WTC11 (cell line): ENCODE measurements around the gene TRIP11. TPM values are rescaled to one million over a fixed set of nuclear protein-coding genes. Genes with fewer than 3 reads are reported as not detected.

ENCODE experiments used
- ATAC-seq: fragments of 200-7000 bp; cut with Tn5 transposase; 2 replicates; pipeline ENCODE4 v1.10.0; 2021; ENCODE audit warnings: mild to moderate bottlenecking, moderate library complexity
- CTCF ChIA-PET: fragments of 300-600 bp; sonication (Branson Sonifier 250); formaldehyde crosslinking; loops from one replicate; lab custom pipeline; 2021; ENCODE audit warnings: antibody characterized with exemption; lab: Charles Lee
- POLR2A ChIA-PET: fragments of 350-600 bp; sonication (Branson Sonifier 250); formaldehyde crosslinking; loops from one replicate; lab custom pipeline; 2021; ENCODE audit warnings: antibody characterized with exemption; lab: Charles Lee
- DNase-seq: peaks from one replicate; pipeline ENCODE4 v3.0.0; 2021; ENCODE audit warnings: low spot score
- H3K27ac Mint-ChIP-seq: 2 replicates; pipeline ENCODE4 v1.8.0; 2021; ENCODE audit warnings: mixed read lengths
- H3K27me3 Mint-ChIP-seq: 2 replicates; pipeline ENCODE4 v1.8.0; 2021; ENCODE audit warnings: low read depth, mild to moderate bottlenecking, moderate library complexity, mixed read lengths
- H3K36me3 Mint-ChIP-seq: 2 replicates; pipeline ENCODE4 v1.8.0; 2021; ENCODE audit warnings: mixed read lengths
- H3K4me1 Mint-ChIP-seq: 2 replicates; pipeline ENCODE4 v1.8.0; 2022; ENCODE audit warnings: mixed read lengths
- H3K4me3 Mint-ChIP-seq: 2 replicates; pipeline ENCODE4 v1.8.0; 2021; ENCODE audit warnings: mild to moderate bottlenecking, moderate library complexity, mixed read lengths
- H3K9me3 Mint-ChIP-seq: 2 replicates; pipeline ENCODE4 v1.8.0; 2021; ENCODE audit warnings: mixed read lengths
- AFF4 ChIP-seq: sonication (generic); formaldehyde crosslinking; IDR thresholded peaks from 2 replicates; pipeline ENCODE4 v1.8.1; 2023; ENCODE audit warnings: mild to moderate bottlenecking, missing genetic modification reagents, borderline replicate concordance
- CREM ChIP-seq: sonication (generic); formaldehyde crosslinking; IDR thresholded peaks from 2 replicates; pipeline ENCODE4 v1.8.1; 2022; ENCODE audit warnings: mild to moderate bottlenecking, missing genetic modification reagents, moderate library complexity
- ETV6 ChIP-seq: sonication (generic); formaldehyde crosslinking; IDR thresholded peaks from 2 replicates; pipeline ENCODE4 v1.8.1; 2022; ENCODE audit warnings: mild to moderate bottlenecking, missing genetic modification reagents
- FOXP1 ChIP-seq: sonication (generic); formaldehyde crosslinking; IDR thresholded peaks from 2 replicates; pipeline ENCODE4 v1.8.0; 2022; ENCODE audit warnings: missing genetic modification reagents, mild to moderate bottlenecking, moderate library complexity, borderline replicate concordance
- FOXP4 ChIP-seq: sonication (generic); formaldehyde crosslinking; IDR thresholded peaks from 2 replicates; pipeline ENCODE4 v1.8.0; 2022; ENCODE audit warnings: mild to moderate bottlenecking, missing genetic modification reagents
- MYBL2 ChIP-seq: sonication (generic); formaldehyde crosslinking; IDR thresholded peaks from 2 replicates; pipeline ENCODE4 v1.8.1; 2023; ENCODE audit warnings: mild to moderate bottlenecking, moderate library complexity, missing genetic modification reagents
- NFE2L1 ChIP-seq: sonication (generic); formaldehyde crosslinking; IDR thresholded peaks from 2 replicates; pipeline ENCODE4 v1.8.1; 2023; ENCODE audit warnings: missing genetic modification reagents
- NR1H2 ChIP-seq: sonication (generic); formaldehyde crosslinking; IDR thresholded peaks from 2 replicates; pipeline ENCODE4 v1.9.0; 2021; ENCODE audit warnings: mild to moderate bottlenecking, moderate library complexity, missing genetic modification reagents
- RELA ChIP-seq: sonication (generic); formaldehyde crosslinking; IDR thresholded peaks from 2 replicates; pipeline ENCODE4 v1.8.1; 2022; ENCODE audit warnings: missing genetic modification reagents, mild to moderate bottlenecking, borderline replicate concordance
- RORB ChIP-seq: fragments of 250-450 bp; sonication (Bioruptor Pico); IDR thresholded peaks from 2 replicates; pipeline ENCODE4 v1.9.0; 2021; ENCODE audit warnings: mild to moderate bottlenecking
- SMAD3 ChIP-seq: sonication (generic); formaldehyde crosslinking; IDR thresholded peaks from 2 replicates; pipeline ENCODE4 v1.8.0; 2022; ENCODE audit warnings: missing genetic modification reagents, mild to moderate bottlenecking, borderline replicate concordance
- SMAD4 ChIP-seq: sonication (generic); formaldehyde crosslinking; IDR thresholded peaks from 2 replicates; pipeline ENCODE4 v1.8.0; 2022; ENCODE audit warnings: mild to moderate bottlenecking, missing genetic modification reagents
- SOX15 ChIP-seq: fragments of 250-450 bp; sonication (Bioruptor Pico); IDR thresholded peaks from 2 replicates; pipeline ENCODE4 v1.9.0; 2021; ENCODE audit warnings: mild to moderate bottlenecking
- SP1 ChIP-seq: sonication (generic); formaldehyde crosslinking; conservative IDR thresholded peaks from 2 replicates; pipeline ENCODE4 v1.8.1; 2022; ENCODE audit warnings: missing genetic modification reagents
- STAT6 ChIP-seq: sonication (generic); formaldehyde crosslinking; conservative IDR thresholded peaks from 2 replicates; pipeline ENCODE4 v1.8.1; 2023; ENCODE audit warnings: mild to moderate bottlenecking, low read depth, missing genetic modification reagents, moderate library complexity
- TCF7 ChIP-seq: sonication (generic); formaldehyde crosslinking; IDR thresholded peaks from 2 replicates; pipeline ENCODE4 v1.8.0; 2022; ENCODE audit warnings: mild to moderate bottlenecking, low read depth, missing genetic modification reagents, moderate library complexity
- ZNF121 ChIP-seq: sonication (generic); formaldehyde crosslinking; IDR thresholded peaks from 2 replicates; pipeline ENCODE4 v1.8.0; 2023; ENCODE audit warnings: missing genetic modification reagents
- ZNF281 ChIP-seq: sonication (generic); formaldehyde crosslinking; IDR thresholded peaks from 2 replicates; pipeline ENCODE4 v1.8.0; 2023; ENCODE audit warnings: mild to moderate bottlenecking, missing genetic modification reagents
- ZNF532 ChIP-seq: fragments of 250-450 bp; sonication (Bioruptor Pico); IDR thresholded peaks from 2 replicates; pipeline ENCODE4 v1.9.0; 2021; ENCODE audit warnings: mild to moderate bottlenecking, borderline replicate concordance
- total RNA-seq: library from RNA; stranded (reverse); gene quantifications from 3 replicates; pipeline ENCODE4 v1.2.3, GENCODE V29; 2021

Gene TRIP11
- total RNA-seq, 1 experiment from 2014 or later: 34.4 TPM

GRCh38 chr14:91931478-91932088, 108.3 kb downstream of the TRIP11 start:
- H3K4me1 Mint-ChIP-seq: peaks cover 18% of the 10 kb centered on the region
- no peaks in the 10 kb centered on the region for H3K27me3 Mint-ChIP-seq
- DNase-seq: no peak
- TF ChIP-seq FOXP4 (CRISPR knock-in tag) (no peak), ZNF532 (no peak), SOX15 (no peak), NFE2L1 (no peak), MYBL2 (no peak), CREM (no peak), RORB (CRISPR knock-in tag) (no peak), SMAD3 (CRISPR knock-in tag) (no peak), RELA (CRISPR knock-in tag) (no peak), FOXP1 (CRISPR knock-in tag) (no peak), ETV6 (CRISPR knock-in tag) (no peak), SMAD4 (CRISPR knock-in tag) (no peak), NR1H2 (no peak), STAT6 (CRISPR knock-in tag) (no peak), AFF4 (CRISPR knock-in tag) (no peak), ZNF121 (CRISPR knock-in tag) (no peak), SP1 (no peak), ZNF281 (no peak), TCF7 (no peak)
- ChIA-PET POLR2A (no interaction called here), CTCF (interaction anchor here (1.2 to 1.8 kb wide), 2 partner anchors 20 kb away, joined by 3 to 5 read pairs; no protein-coding TSS in a partner anchor)
- no peaks in the 10 kb centered on the region for H3K9me3 Mint-ChIP-seq
- no peak for ATAC-seq
- H3K4me3 Mint-ChIP-seq: no peak overlapping the region
- no peak overlapping the region for H3K27ac Mint-ChIP-seq
- no peaks in the 10 kb centered on the region for H3K36me3 Mint-ChIP-seq
